IPS-NIHi7 (cell line): ENCODE data around the gene ALPK3.

ENCODE experiments used
- DNase-seq: peaks from one replicate; pipeline ENCODE4 v3.0.0; 2012; ENCODE audit warnings: mixed read lengths; ENCODE audit errors: extremely low spot score

The ALPK3 gene

GRCh38 chr15:84824260-84825007 lies 7.3 kb downstream of the ALPK3 start:
- DNase-seq, result no peak

DNA sequence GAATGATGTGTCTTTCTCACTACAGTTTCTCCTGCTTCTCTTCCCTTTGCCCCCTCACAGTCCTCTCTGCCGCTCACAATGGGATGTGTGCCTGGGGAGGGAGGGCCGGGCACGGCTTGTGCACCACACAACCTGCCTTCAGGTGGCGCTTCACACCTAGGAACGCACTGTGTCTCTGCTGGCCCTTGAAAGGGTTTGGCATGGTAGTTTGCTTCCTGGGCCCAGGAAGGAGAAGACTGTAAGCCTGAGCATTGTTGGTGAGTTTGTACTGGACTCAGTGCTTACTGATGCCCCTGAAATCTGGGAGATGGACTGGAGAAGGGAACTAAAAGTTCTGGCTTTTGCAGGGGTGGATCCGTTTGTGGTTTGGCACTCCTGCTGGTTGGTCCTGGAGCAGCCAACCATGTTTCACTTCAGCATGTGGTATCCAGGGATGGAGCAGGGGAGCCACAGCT lies 9.2 kb downstream of the ALPK3 start:
- peak; percentile 90 for DNase-seq

GRCh38 chr15:84827246-84827645 lies 10.1 kb downstream of the ALPK3 start:
- no peak for DNase-seq

- no peak for DNase-seq
Measured at GRCh38 chr15:84828086-84828908, 11.1 kb downstream of the ALPK3 start.

- no peak for DNase-seq
Measured at GRCh38 chr15:84829428-84829827, 12.3 kb downstream of the ALPK3 start.

DNA sequence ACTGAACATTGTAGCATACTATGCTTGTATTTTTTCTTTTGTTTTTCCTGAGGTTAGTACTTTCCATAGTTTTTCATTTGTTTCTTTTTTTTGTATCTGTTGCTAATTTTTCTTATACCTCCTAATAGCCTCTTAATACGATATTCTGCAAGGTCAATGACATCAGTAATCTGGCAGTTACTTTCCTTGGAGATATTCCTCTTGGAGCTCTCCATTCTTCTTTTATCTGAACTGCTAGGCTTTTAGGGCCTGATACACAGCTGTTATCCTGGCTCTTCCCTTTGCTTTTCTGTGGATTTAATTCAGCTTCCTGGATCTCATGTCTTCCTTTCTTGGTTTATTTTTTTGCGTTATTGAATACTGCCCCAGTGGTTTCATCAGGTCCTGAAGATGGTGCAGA lies 12.9 kb downstream of the ALPK3 start:
- no peak for DNase-seq

DNA sequence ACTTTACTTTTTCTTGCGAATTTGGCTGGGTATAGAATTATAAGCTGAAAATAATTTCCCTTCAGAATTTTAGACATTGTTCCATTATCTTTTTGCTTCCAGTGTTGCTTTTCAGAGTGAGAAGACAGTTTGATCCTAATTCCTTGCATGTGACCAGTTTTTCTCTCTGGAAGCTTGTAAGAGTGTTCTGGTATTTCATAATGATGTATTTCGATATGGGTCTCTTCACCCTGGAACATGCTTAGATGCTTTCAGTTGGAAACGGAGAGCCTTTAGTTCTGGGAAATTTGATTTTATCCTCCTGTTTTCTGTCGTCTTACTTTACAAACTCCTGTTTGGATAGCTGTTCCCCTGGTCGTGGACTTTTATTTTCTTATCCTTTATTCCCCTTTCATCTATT lies 13.9 kb downstream of the ALPK3 start:
- no peak for DNase-seq

- no peak for DNase-seq
Measured at GRCh38 chr15:84831613-84832012, 14.5 kb downstream of the ALPK3 start.

DNA sequence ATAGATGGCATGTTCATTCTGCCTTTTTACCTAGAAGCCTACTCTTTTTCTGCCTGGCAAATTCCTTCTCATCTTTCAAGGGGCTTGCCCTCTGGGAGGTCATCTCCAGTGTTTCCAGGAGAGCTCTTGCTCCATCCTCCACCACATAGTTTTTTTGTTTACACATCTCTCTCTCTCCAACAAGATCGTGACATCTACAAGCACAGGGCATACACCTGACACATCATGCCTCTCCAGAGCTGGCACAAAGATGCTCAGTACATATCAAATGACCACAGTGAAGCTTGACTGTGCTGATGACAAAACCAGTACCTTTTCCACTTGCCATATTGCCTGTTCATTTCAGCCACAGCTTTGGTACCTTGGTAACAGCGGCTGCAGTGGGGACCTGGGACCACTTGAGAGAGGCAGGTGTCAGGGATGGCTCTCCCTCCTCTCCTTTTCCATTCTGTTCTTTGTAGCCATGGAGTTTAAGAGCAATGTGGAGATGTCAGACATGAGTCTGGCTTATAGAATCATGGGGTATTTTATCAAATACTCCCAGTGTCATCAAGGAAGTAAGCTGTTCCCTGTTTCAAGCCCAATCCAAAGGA lies 15.4 kb downstream of the ALPK3 start:
- no peak for DNase-seq

- DNase-seq, result no peak
Measured at GRCh38 chr15:84833447-84834228, 16.5 kb downstream of the ALPK3 start.

- no peak for DNase-seq
Measured at GRCh38 chr15:84834229-84834955, 17.2 kb downstream of the ALPK3 start.

GRCh38 chr15:84834969-84835368 lies 17.8 kb downstream of the ALPK3 start:
- DNase-seq, result no peak

GRCh38 chr15:84835661-84836337 lies 18.6 kb downstream of the ALPK3 start:
- DNase-seq, result no peak

DNA sequence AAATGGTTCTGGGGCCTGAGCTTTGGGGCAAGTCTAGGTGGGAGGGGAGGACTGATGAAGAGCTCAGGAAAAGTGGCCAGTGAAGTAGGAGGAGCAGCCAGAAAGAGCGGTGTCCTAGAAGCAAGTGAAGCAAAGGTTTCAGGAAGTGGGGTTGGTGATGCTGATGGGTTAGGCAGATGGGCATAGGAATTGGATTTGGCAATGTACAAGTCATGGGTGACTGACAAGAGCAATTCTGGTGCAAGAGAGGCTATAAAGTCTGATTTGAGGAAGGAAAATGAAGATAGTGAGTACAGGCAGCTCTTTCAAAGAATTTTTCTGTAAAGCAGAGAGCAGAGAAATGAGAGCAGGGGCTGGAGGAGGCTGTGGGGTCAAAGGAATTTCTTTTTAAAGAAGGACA lies 19.7 kb downstream of the ALPK3 start:
- DNase-seq, result no peak

DNA sequence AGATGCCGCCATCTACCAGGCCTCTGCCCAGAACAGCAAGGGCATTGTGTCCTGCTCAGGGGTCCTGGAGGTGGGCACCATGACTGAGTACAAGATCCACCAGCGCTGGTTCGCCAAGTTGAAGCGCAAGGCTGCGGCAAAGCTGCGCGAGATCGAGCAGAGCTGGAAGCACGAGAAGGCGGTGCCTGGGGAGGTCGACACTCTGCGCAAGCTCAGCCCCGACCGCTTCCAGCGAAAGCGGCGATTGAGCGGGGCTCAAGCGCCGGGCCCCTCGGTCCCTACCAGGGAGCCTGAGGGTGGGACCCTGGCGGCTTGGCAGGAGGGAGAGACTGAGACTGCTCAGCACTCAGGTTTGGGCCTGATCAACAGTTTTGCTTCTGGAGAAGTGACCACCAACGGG lies 22.6 kb downstream of the ALPK3 start:
- no peak for DNase-seq

DNA sequence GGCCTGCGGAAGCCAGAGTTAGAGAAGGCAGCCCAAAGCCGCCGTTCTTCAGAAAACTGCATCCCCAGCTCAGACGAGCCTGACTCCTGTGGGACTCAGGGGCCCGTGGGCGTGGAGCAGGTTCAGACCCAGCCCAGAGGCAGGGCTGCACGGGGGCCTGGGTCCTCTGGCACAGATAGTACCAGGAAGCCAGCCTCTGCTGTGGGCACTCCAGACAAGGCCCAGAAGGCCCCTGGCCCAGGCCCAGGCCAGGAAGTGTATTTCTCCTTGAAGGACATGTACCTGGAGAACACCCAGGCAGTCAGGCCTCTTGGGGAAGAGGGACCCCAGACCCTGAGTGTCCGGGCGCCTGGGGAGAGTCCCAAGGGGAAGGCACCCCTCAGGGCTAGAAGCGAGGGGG lies 23.1 kb downstream of the ALPK3 start:
- no peak for DNase-seq

DNA sequence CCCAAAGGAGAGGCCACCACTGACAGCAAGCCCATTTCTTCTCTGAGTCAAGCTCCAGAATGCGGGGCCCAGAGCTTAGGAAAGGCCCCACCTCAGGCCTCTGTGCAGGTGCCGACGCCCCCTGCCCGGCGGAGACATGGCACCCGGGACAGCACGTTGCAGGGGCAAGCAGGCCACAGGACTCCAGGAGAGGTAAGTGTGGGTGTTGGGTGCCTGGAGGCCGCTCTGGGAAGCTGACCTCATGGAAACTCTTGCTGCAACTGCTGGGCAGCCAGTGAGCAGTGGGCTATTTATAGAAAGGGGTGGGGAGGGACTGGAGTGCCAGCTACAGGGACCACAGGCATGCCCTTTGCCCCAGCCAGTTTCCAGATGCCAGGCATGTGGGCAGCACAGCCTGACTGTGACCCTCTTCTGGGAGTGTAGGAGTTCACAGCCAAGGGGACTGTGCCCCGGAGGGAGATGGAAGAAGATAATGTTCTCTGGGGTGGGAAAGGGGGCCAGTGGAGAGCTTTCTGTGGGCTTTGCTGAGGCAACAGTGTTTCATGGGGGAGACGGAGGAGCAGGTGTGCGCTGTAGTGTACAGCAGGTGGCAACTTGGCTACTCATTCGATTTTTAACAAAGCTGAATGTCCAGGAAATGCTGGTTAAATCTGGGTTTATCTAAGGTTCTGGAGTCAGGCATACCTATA lies 23.7 kb downstream of the ALPK3 start:
- DNase-seq, result no peak

- no peak for DNase-seq
Measured at GRCh38 chr15:84842781-84843180, 25.6 kb downstream of the ALPK3 start.

GRCh38 chr15:84844964-84845363 lies 27.8 kb downstream of the ALPK3 start:
- no peak for DNase-seq

GRCh38 chr15:84845631-84846030 lies 28.5 kb downstream of the ALPK3 start:
- DNase-seq, result peak; percentile 58
